Neutrophil (primary cell): Measurements from ENCODE around the gene SCRN3.

Source experiments
- H3K27ac ChIP-seq: fragments of 200-600 bp; sonication (generic); 2 replicates; pipeline ENCODE4 v1.5.1; 2016; ENCODE audit warnings: mild to moderate bottlenecking, moderate library complexity
- H3K27me3 ChIP-seq: fragments of 200-600 bp; sonication (generic); 2 replicates; pipeline ENCODE4 v1.6.0; 2016; ENCODE audit warnings: mild to moderate bottlenecking
- H3K36me3 ChIP-seq: fragments of 200-600 bp; sonication (generic); 2 replicates; pipeline ENCODE4 v1.5.1; 2017
- H3K4me1 ChIP-seq, 2 experiments: fragments of 200-600 bp in 1 of 2; sonication (generic) in 1 of 2; 1 replicate in 1 of 2; 2 replicates in 1 of 2; pipeline versions ENCODE4 v1.5.1 to v1.6.1; 2013 to 2016; ENCODE audit warnings: low read depth in 1 of 2, low read length in 1 of 2, mild to moderate bottlenecking in 1 of 2, moderate library complexity in 1 of 2; ENCODE audit not compliant: control insufficient read depth in 1 of 2, insufficient read depth in 1 of 2
- H3K4me3 ChIP-seq, 2 experiments: fragments of 200-600 bp in 1 of 2; sonication (generic) in 1 of 2; 1 replicate in 1 of 2; 2 replicates in 1 of 2; pipeline ENCODE4 v1.5.1; 2013 to 2016; ENCODE audit warnings: low read depth in 1 of 2, low read length in 1 of 2, mild to moderate bottlenecking in 1 of 2, moderate library complexity in 1 of 2
- H3K9me3 ChIP-seq: fragments of 200-600 bp; sonication (generic); 2 replicates; pipeline ENCODE4 v1.5.1; 2016
- CTCF ChIP-seq: fragments of 200-600 bp; sonication (generic); IDR thresholded peaks from 2 replicates; pipeline ENCODE4 v1.5.1; 2016; ENCODE audit warnings: antibody characterized with exemption

Gene SCRN3

GRCh38 chr2:174461221-174461620 lies 65.7 kb downstream of the SCRN3 start:
- H3K9me3 ChIP-seq, result no peaks in the 10 kb centered on the region
- H3K36me3 ChIP-seq, result peaks cover 4% of the 10 kb centered on the region
- H3K4me3 ChIP-seq, result no peak overlapping the region
- no peaks in the 10 kb centered on the region for H3K4me1 ChIP-seq
- no peak for TF ChIP-seq CTCF
- H3K27ac ChIP-seq, result no peak overlapping the region
- H3K27me3 ChIP-seq, result peaks cover 4% of the 10 kb centered on the region

- H3K27ac ChIP-seq, result no peak overlapping the region
- no peaks in the 10 kb centered on the region for H3K9me3 ChIP-seq
- no peak overlapping the region for H3K4me3 ChIP-seq
- H3K36me3 ChIP-seq, result no peaks in the 10 kb centered on the region
- H3K4me1 ChIP-seq, result no peaks in the 10 kb centered on the region
- H3K27me3 ChIP-seq, result peaks cover 4% of the 10 kb centered on the region
- no peak for TF ChIP-seq CTCF
Observed at GRCh38 chr2:174465327-174465726, 69.8 kb downstream of the SCRN3 start.

DNA sequence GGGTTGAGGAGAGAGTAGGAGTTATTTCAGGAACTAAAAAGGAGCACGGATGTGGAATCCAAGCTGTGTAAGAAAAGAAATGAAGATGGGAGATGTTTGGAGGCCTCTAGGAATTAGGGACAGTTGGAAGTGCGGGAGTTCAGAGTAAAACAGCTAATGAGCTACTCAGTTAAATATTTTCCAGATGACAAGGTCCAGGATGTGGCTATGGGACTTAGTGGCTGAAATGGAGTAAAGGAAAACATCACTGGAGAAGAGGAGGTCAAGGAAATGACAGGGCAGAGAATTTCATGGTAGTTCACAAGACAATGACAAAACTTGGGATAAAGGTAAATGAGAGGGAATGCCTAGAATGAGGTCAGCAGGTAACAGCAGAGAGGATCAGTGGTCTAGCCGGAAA lies 78.3 kb downstream of the SCRN3 start:
- Histone ChIP-seq H3K27ac (no peak overlapping the region), H3K4me1 (no peaks in the 10 kb centered on the region), H3K9me3 (no peaks in the 10 kb centered on the region), H3K36me3 (no peaks in the 10 kb centered on the region), H3K4me3 (no peak overlapping the region), H3K27me3 (peaks cover 26% of the 10 kb centered on the region)
- TF ChIP-seq CTCF, result no peak

DNA sequence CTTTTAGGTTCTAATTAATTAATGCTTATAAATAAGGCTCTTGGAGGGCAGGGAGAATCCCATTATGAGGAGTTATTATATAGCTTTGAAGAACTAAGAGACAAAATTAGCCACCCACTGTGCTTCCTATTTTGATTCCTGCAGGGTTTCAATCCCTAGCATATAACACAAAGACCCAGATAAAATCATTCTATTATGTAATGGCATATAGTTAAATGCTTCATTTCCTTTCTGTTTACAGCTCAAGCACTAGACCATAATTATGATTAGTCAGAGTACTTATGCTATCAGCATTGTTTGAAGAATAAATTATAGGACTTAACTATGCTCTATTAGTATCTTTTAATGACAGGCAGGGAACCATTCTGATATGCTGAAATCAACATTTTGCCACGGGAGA lies 82.2 kb downstream of the SCRN3 start:
- peaks cover 25% of the 10 kb centered on the region for H3K27me3 ChIP-seq
- H3K4me1 ChIP-seq, result no peaks in the 10 kb centered on the region
- H3K27ac ChIP-seq, result no peak overlapping the region
- H3K9me3 ChIP-seq, result no peaks in the 10 kb centered on the region
- H3K36me3 ChIP-seq, result no peaks in the 10 kb centered on the region
- TF ChIP-seq CTCF, result no peak
- H3K4me3 ChIP-seq, result no peak overlapping the region
